Left renal pelvis (tissue), 4 donors: ENCODE measurements around the gene STS. TPM values are rescaled to one million over a fixed set of nuclear protein-coding genes. Genes with fewer than 3 reads are reported as not detected.
"Not testable (repeated sequence)": the region's sequence is repeated elsewhere in the genome, so short reads cannot be mapped to it uniquely, and the experiment has no call there.

Source experiments
- DNase-seq, 4 donors: peaks; one replicate each; pipeline ENCODE4 v3.0.0-alpha.2; 2013; ENCODE audit warnings: low read depth in 4 of 4, low spot score in 3 of 4
- polyA plus RNA-seq, 4 donors: library from polyadenylated mRNA; unstranded; fragments of 120-200 nt; gene quantifications; one replicate each; pipeline ENCODE4 v1.2.1, GENCODE V29; 2013; ENCODE audit not compliant: insufficient read length in 4 of 4

STS gene
- polyA plus RNA-seq, 4 donors = 4.8 to 8.7 (median 6.9) TPM

DNA sequence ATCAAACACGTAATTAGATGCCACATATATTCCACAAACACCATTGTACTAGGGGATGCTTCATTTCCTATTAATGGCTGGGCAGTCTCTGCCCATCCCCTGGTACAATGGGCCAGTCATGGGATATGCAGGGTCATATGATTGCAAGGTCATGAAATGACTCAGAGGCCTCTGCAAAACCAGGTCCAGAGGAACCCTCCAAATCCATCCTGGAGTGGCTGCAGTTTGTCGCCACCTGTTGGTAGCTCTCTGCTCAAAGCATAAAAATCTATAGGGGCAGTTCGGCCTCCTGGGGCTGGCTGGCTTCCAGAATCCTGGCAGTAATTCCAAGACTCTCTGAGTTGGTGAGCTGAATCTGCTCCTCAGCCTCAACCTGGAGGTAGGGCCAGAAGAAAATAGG, 23.4 kb downstream of the STS start:
- DNase-seq = no peak

DNA sequence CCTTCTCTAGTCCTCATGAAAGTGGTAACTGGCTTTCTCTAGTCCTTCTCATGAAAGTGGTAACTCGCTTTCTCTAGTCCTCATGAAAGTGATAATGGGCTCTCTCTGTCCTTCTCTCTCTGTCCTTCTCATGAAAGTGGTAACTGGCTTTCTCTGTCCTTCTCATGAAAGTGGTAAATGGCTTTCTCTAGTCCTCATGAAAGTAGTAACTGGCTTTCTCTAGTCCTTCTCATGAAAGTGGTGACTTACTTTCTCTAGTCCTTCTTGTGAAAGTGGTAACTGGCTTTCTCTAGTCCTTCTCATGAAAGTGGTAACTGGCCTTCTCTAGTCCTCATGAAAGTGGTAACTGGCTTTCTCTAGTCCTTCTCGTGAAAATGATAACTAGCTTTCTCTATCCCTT, 31.3 kb downstream of the STS start:
- not testable (repeated sequence) for DNase-seq

DNA sequence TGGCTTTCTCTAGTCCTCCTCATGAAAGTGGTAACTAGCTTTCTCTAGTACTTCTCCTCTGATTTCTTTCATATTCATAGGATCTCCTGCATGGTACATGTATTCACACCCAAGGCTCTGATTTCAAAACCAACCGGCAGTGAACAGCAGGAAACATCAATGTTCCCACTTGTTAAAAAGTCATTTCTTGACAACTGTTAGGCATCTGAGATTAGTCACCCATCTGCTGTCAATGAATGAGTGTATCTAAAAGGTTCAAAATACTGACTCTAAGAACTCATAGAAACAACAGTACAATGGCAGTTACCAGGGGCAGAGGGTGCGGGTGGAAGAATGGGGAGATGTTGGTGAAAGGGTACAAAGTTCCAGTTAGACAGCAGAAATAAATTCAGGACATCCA, 31.9 kb downstream of the STS start:
- no peak for DNase-seq

GRCh38 chrX:7184816-7185215, 37.3 kb downstream of the STS start:
- DNase-seq = no peak

GRCh38 chrX:7188672-7189071, 41.2 kb downstream of the STS start:
- DNase-seq = no peak

- DNase-seq = no peak
Measured at GRCh38 chrX:7190157-7190556, 42.6 kb downstream of the STS start.

DNA sequence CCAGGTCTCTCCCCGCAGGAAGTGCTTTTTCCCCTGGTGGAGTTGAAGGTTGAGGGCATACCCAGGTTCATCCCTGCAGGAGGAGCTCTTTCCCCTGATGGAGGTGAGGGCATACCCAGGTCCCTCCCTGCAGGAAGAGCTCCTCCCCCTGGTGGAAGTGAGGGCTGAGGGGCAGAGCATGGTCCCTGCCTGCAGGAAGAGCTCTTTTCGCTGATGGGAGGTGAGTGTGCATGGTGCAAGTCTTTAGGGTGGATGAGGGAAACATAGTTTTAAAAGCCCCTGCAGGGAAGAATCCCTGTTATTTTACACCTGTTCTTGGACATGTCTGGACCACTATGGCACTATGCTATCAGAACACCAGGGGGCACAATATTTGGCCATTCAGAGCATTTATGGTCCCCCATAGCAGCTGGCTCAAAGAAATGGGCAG, 44.2 kb downstream of the STS start:
- no peak for DNase-seq

DNA sequence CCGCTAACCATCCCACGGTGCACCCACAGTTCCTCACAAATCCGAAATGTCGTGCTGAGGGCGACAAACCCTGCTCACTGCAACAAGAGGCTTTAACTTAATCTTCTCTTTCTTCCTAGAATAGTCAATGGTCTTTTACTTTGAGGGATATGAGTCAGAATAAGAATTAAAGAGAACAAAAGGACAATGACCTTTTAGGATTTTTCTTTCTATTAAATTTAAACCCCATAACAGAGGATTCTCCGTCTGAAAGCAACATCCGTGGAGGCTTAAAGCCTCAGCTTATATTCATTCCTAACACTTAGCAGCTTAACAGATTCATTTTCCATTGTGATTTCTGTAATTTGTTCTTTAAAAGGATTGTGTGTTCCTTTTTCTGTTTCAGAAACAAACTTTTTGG, 45.4 kb downstream of the STS start:
- no peak for DNase-seq

DNA sequence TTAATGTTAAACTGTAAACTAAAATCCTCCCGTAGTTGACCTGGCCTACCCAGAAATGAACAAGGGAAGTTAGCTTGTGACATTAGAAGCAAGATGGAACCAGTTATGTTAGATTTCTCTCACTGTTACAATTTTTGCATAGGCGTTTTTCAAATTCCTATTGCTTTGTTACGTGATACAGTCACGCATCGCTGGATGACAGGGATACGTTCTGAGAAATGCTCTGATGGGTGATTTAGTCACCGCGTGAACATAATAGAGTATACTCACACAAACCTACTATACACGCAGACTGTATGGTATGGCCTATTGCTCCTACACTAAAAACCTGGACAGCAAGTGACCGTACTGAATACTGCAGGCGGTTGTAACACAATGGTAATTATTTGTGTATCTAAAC, 47.1 kb downstream of the STS start:
- DNase-seq = no peak

Other genes with a start within 250 kb of the STS start
- gene PUDP, start 441 bp downstream of the STS start, polyA plus RNA-seq = 10 to 100 TPM; 10.1 to 24.9 (median 21.9) TPM